Dedifferentiated amniotic fluid mesenchymal stem cell (primary cell): ENCODE data around the gene SLIT3.

ENCODE experiments used
- DNase-seq: peaks from one replicate; pipeline ENCODE4 v3.0.0-alpha.2; 2016; ENCODE audit errors: extremely low spot score

Gene SLIT3

DNA sequence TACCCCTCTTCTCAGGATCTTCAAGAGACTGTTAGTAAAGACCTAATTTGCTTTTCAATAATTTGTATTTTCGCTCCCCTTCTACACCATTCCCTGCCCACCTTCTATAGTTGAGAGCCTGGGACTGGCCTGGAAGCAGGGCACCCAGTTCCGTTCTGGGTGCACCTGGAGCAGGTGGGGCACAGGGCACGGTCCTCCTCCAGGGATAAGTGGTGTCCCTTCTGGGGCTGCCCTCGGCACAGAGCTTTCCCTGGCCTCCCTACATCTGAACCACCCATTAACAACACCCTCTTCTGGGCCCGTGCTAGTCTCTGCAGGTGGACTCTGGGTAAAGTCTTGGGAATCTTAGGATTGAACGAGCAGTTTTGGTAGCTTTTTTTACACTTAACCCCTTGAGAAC, 628.9 kb downstream of the SLIT3 start:
- no peak for DNase-seq

- no peak for DNase-seq
These were observed 629.9 kb downstream of the SLIT3 start for GRCh38 chr5:168670881-168671575.

DNA sequence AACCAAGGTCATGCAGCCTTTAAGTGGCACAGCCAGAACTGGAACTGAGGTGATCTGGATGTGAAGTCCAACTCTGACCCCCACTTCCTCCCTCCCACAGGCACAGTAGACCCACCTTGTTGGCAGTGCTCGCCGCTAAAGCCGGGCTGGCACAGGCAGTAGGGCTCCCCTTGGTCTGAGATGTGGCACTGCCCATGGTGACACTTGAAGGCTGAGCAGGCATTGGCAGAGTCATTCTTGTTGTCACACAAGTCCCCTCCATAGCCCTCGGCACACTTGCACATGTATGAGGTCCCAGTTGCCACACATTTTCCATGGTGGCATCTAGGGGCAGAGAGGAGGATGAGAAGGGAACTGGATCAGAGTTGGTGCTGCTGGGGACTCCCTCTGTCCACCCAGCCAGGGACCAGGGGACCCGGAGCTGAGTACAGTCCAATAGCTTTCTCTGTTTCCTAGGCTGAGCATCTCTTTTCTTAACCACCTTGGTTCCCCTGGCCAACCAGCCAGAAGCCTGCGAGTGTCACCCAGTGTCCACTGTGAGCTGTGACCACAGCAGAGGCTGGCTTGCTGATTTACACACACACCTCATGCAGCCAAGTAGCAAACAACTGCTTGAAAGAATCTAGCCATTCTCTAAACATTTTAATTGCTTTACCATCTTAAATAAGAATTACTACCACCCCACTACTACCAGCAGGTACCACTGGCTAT, 631.1 kb downstream of the SLIT3 start:
- no peak for DNase-seq

GRCh38 chr5:168669156-168669555, 631.8 kb downstream of the SLIT3 start:
- no peak for DNase-seq

DNA sequence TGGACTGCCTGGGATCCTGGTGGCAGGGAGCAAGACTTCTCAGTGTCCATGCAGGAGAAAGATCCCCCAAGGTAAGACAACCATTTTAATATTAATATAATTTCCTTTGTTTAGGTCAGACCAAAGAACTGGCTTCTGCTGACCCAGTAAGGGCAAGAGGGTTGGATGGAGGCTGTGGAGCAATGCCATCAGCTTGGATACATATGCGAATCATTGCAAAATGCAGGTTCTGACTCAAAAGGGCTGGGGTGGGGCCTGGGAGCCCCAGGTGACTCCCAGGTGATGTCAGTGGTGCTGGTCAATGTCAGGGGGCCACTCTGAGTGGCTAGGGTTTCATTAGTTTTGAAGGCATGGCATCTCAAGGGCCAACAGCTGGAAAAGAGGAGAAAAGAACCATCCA, 632.9 kb downstream of the SLIT3 start:
- no peak for DNase-seq

- no peak for DNase-seq
These were observed 633.6 kb downstream of the SLIT3 start for GRCh38 chr5:168667301-168667840.

DNA sequence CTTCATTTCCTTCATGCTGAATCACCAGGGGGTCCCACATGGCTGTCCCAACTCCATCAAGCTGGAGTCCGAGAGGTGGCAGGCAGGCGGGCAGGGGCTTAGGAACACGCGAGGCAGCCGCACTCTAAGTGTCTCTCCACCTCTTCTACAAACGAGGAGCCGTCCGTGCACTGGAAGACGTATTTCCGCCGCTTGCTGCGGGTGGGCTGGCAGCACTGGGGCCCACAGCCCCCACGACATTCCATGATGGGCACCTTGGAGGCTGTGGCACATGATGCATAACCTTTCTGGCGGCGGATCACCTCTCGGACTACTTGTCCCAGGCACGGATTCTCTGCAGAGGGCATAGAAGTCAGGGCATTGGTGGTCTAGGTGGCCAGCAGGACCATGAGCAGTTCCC, 634.6 kb downstream of the SLIT3 start:
- no peak for DNase-seq

- DNase-seq: no peak
These were observed 637.5 kb downstream of the SLIT3 start for GRCh38 chr5:168663276-168664004.

GRCh38 chr5:168661593-168662485, 639.1 kb downstream of the SLIT3 start:
- DNase-seq: no peak

DNA sequence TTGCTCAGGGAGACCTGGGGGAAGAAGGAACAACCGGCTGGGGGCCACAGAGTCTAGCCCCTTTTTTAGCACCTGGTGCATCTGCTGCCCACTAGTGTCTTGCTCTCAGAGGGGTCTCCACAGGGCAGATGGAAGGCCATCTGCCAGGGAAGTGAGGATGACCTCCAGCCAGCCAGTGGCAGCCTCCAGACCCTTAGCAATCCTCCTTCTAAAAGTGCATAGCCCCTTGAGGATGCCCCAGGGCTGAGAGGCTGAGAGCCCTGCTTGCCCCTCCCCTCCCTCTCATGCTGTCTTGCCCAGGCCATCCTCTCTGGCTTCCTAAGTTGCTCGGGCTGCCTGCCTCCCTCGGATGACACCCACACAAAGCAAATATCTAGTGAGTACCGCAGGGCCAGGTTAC, 640.2 kb downstream of the SLIT3 start:
- DNase-seq: no peak

DNA sequence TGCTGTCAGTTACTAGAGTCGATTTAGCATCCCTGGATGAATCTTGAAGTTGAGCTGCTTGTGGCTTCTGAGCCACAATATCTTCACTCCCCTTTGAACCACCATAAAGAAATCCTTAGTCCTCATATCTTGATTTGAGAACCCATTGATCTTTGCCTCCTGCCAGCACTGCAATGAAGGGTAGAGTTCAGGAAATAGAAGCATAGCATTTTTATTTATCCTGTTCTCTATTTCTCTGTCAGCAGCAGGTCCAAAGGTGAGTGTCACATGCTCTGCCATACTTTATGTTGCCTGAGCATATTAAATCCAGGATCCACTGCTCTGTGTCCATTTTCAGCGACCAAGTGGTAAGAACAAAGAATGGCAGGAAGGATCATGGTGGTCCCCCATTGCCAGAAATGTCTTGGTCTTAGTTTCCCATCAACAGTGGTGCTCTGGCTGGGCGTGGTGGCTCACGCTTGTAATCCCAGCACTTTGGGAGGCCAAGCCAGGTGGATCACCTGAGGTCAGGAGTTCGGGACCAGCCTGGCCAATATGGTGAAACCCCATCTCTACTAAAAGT, 641.6 kb downstream of the SLIT3 start:
- no peak for DNase-seq

GRCh38 chr5:168658394-168658793, 642.5 kb downstream of the SLIT3 start:
- DNase-seq: no peak

DNA sequence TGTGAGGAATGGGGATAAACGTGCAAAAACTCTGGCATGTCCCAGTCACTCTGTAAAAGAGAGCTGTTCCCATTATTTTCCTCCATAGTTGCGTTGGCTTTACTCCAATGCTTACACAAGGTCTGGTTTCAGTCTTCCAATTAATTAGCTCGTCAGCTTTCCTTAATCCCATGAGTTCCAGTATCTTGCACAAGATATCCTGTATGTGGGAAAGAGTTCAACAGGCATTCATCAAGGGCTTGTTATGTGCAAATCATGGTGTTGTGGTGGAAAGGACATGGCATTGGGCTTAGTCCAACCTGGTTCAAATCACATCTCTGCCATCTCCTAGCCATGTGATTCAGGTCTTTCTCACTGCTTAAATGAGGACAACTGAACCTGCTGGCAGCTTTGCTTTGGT, 644.3 kb downstream of the SLIT3 start:
- no peak for DNase-seq

DNA sequence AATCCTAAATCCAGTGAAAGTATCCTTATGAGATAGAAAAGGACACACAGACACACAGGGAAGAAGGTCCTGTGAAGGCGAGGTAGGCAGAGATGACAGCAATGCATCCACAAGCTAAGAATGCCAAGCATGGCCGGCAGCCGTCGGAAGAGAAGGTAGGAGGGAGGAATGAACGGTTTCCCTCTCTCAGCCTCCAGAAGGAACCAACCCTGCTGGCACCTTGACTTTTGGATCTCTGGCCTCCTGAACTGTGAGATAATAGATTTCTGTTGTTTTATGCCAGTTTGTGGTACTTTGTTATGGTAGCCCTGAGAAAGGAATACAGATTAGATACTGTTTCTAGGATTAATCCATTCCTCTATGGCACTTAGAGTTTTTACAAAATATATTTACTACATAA, 645.6 kb downstream of the SLIT3 start:
- DNase-seq: no peak

GRCh38 chr5:168654211-168654721, 646.7 kb downstream of the SLIT3 start:
- DNase-seq: peak; percentile 93

DNA sequence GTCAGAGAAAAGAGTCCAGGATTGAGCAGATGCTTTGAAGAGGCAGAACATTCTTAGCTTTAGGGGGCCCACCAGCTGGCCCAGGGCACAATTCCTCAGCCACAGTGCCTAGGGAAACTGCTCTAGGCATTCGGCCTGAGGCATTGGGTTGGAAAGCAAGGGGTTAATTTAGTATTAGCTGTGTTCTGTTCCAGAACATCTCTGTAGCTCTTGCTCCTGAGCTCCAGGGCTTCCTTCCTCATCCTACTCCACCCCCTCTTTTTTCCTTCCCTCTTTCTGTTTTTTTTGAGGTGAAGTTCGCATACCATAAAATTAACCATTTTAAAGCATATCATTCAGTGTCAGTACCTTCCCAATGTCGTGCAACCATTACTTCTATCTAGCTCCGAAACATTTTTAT, 647.3 kb downstream of the SLIT3 start:
- DNase-seq: no peak

GRCh38 chr5:168651648-168652047, 649.3 kb downstream of the SLIT3 start:
- DNase-seq: peak; percentile 39

DNA sequence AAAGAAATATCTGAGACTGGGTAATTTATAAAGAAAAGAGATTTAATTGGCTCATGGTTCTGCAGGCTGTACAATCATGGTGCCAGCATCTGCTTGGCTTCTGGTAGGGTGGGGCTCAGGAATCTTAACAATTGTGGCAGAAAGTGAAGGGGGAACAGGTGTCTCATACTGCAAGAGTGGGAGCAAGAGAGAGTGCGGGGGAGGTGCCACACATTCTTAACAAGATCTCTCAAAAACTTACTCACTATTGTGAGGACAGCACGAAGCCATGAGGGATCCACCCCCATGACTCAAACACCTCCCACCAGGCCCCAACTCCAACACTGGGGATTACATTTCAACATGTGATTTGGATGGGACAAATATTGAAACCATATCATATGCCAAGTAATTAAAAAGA, 651.6 kb downstream of the SLIT3 start:
- no peak for DNase-seq

DNA sequence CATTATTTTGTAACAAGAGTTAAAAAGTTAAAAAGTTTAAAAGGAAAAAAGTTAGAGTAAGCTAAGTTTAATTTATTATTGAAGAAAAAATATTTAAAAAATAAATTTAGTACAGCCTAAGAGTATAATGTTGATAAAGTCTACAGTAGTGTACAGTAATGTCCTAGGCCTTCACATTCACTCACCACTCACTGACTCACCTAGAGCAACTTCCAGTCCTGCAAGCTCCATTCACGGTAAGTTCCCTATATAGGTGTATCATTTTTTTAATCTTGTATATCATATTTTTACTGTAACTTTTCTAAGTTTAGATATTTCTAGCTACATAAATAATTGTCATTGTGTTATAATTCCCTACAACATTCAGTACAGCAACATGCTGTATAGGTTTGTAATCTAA, 652.4 kb downstream of the SLIT3 start:
- DNase-seq: no peak

- DNase-seq: no peak
These were observed 652.9 kb downstream of the SLIT3 start for GRCh38 chr5:168648016-168648415.

GRCh38 chr5:168647083-168647482, 653.9 kb downstream of the SLIT3 start:
- no peak for DNase-seq
